ENCODE measurements around the gene PLPP1.

Gene PLPP1

GRCh38 chr5:55393501-55394175 lies 141.1 kb downstream of the PLPP1 start:
- no peak for DNase-seq

GRCh38 chr5:55392669-55393068 lies 142.1 kb downstream of the PLPP1 start:
- DNase-seq = no peak

DNA sequence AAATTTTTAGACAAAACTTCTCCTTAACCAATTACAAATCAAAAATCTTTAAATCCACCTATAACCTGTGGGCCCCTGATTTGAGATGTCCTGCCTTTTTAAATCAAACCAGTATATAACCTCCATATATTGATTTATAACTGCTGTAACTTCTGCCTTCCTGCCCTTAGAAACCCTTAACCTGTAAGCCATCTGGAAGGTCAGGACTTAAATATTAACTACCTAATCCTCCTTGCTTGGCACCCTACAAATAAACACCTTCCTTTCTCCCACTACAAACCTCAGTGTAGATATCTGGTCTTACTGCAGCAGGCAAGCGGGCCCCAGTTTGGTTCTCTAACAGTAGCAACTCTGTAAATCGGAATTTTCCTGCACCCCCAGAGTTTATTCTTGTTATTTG lies 143.1 kb downstream of the PLPP1 start:
- no peak for DNase-seq

DNA sequence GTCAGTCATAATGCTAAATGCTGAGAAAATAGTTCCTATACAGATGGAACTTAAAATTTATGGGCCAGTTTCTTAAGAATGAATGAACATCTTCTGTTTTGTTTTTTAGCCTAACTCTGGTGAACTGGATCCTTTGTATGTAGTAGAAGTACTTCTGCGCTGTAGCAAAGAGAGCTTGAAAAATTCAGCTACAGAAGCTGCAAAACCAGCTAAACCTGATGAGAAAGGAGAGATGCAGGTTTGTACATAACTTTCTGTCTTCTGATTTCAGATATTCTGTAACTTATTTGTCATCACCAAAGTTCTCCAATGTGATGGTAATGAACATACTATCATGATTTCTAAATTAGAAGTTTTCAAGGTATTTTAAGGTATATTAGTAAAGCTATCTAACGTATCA lies 146.9 kb downstream of the PLPP1 start:
- DNase-seq = no peak

GRCh38 chr5:55386356-55386755 lies 148.4 kb downstream of the PLPP1 start:
- no peak for DNase-seq

- DNase-seq = no peak
Observed at GRCh38 chr5:55385846-55386245, 148.9 kb downstream of the PLPP1 start.

DNA sequence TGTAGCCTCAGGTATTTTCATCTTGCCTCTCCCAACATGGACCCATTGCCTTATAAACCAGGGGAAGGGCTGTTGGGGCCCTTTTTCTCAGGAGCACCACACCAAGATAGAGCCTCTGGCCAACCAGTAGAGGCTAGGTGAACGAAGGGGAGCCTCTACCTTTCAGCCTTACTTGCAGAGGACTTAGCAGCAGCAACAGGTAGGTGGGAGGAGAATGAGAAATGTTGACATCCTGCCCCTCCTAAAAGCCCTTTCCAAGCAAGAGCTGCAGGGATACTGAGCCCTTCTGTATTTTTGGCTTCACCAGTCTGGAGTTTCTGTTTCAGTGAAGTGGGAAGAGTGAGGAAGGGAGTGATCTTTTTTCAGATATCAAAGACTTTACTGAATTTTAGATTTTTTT lies 149.5 kb downstream of the PLPP1 start:
- DNase-seq = no peak

GRCh38 chr5:55384072-55384471 lies 150.7 kb downstream of the PLPP1 start:
- no peak for DNase-seq

DNA sequence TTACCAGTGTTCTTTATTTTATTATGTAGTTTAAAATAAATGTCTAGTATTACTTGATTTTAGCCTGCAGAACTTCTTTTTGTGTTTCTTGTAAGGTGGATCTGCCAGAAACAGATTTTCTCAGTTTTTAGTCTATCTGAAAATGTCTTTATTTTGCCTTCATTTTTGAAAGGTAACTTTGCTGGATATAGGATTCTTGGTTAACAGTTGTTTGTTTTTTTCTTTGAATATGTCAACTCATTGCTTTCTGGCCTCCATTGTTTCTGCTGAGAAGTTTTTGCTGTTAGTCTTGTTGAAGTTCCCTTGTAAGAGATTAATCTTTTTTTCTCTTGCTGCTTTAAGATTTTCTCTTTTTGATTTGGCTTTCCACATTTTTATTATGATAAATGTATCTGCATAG lies 151.5 kb downstream of the PLPP1 start:
- no peak for DNase-seq

- no peak for DNase-seq
Observed at GRCh38 chr5:55377810-55378209, 157.0 kb downstream of the PLPP1 start.
